NCI-H2107 treated with DMSO at 0.1 percent for 48 hours (cell line): Measurements from ENCODE around the gene HIPK4.
"Not testable (repeated sequence)": the region's sequence is repeated elsewhere in the genome, so short reads cannot be mapped to it uniquely, and the experiment has no call there.

ENCODE experiments used
- DNase-seq: peaks from one replicate; lab custom pipeline; 2025; ENCODE audit not compliant: unreplicated experiment; lab: John Stamatoyannopoulos, UW

HIPK4 gene

GRCh38 chr19:40393894-40394815 is 4.2 kb upstream of the HIPK4 start:
- DNase-seq, result no peak

GRCh38 chr19:40392894-40393517 is 3.0 kb upstream of the HIPK4 start:
- DNase-seq, result no peak

- no peak for DNase-seq
Observed at GRCh38 chr19:40392123-40392522, 2.1 kb upstream of the HIPK4 start.

- DNase-seq, result no peak
Observed at GRCh38 chr19:40389404-40390083, 437 bp downstream of the HIPK4 start.

- DNase-seq, result no peak
Observed at GRCh38 chr19:40388481-40388880, 1.5 kb downstream of the HIPK4 start.

GRCh38 chr19:40387155-40387554 is 2.8 kb downstream of the HIPK4 start:
- DNase-seq, result no peak

GRCh38 chr19:40383668-40384248 is 6.2 kb downstream of the HIPK4 start:
- DNase-seq, result no peak

- DNase-seq, result no peak
Observed at GRCh38 chr19:40381321-40381720, 8.7 kb downstream of the HIPK4 start.

- DNase-seq, result no peak
Observed at GRCh38 chr19:40380199-40381037, 9.6 kb downstream of the HIPK4 start.

- no peak for DNase-seq
Observed at GRCh38 chr19:40379446-40380198, 10.4 kb downstream of the HIPK4 start.

- DNase-seq, result no peak
Observed at GRCh38 chr19:40378509-40378908, 11.5 kb downstream of the HIPK4 start.

- no peak for DNase-seq
Observed at GRCh38 chr19:40377876-40378385, 12.1 kb downstream of the HIPK4 start.

GRCh38 chr19:40376286-40376862 is 13.6 kb downstream of the HIPK4 start:
- no peak for DNase-seq

GRCh38 chr19:40374084-40374483 is 15.9 kb downstream of the HIPK4 start:
- DNase-seq, result no peak

GRCh38 chr19:40371802-40372122 is 18.2 kb downstream of the HIPK4 start:
- no peak for DNase-seq

- DNase-seq, result no peak
Observed at GRCh38 chr19:40370997-40371801, 18.8 kb downstream of the HIPK4 start.

- DNase-seq, result not testable (repeated sequence)
Observed at GRCh38 chr19:40370253-40370652, 19.7 kb downstream of the HIPK4 start.

GRCh38 chr19:40369797-40370196 is 20.2 kb downstream of the HIPK4 start:
- no peak for DNase-seq
